ENCODE data around the gene ATP5F1A. TPM values are rescaled to one million over a fixed set of nuclear protein-coding genes. Genes with fewer than 3 reads are reported as not detected.
"Not testable (repeated sequence)": the region's sequence is repeated elsewhere in the genome, so short reads cannot be mapped to it uniquely, and the experiment has no call there.

The ATP5F1A gene
- polyA plus RNA-seq, 2 donors = 122 to 390 TPM

- no peaks in the 10 kb centered on the region for H3K9me3 ChIP-seq (ENCODE audit: control insufficient read depth in 2 of 2, insufficient read depth in 1 of 2, low read depth in 1 of 2, low read length in 1 of 2)
- H3K27ac ChIP-seq (ENCODE audit: low read depth in 2 of 2, low read length in 1 of 2) = no peak overlapping the region
- H3K4me3 ChIP-seq (ENCODE audit: low read depth in 1 of 2, low read length in 2 of 2) = no peak overlapping the region
- no peaks in the 10 kb centered on the region for H3K27me3 ChIP-seq (ENCODE audit: control insufficient read depth in 1 of 2, insufficient read depth in 2 of 2, low read length in 2 of 2)
- no peaks in the 10 kb centered on the region for H3K36me3 ChIP-seq (ENCODE audit: control insufficient read depth in 2 of 2, insufficient read depth in 2 of 2, low read length in 1 of 2)
- H3K4me1 ChIP-seq (ENCODE audit: control insufficient read depth in 2 of 2, insufficient read depth in 2 of 2, low read length in 1 of 2) = no peaks in the 10 kb centered on the region
- 89 to 92% methylated on average over 6 of the region's 6 CpGs for WGBS, 2 donors
These were observed 44.6 kb downstream of the ATP5F1A start for GRCh38 chr18:46053368-46054095.

- H3K4me1 ChIP-seq (ENCODE audit: control insufficient read depth in 2 of 2, insufficient read depth in 2 of 2, low read length in 1 of 2) = no peaks in the 10 kb centered on the region
- whole genome bisulfite sequencing, 2 donors = 72 to 76% methylated on average over 6 of the region's 6 CpGs
- H3K36me3 ChIP-seq (ENCODE audit: control insufficient read depth in 2 of 2, insufficient read depth in 2 of 2, low read length in 1 of 2) = no peaks in the 10 kb centered on the region
- H3K27me3 ChIP-seq (ENCODE audit: control insufficient read depth in 1 of 2, insufficient read depth in 2 of 2, low read length in 2 of 2) = no peaks in the 10 kb centered on the region
- no peaks in the 10 kb centered on the region for H3K9me3 ChIP-seq (ENCODE audit: control insufficient read depth in 2 of 2, insufficient read depth in 1 of 2, low read depth in 1 of 2, low read length in 1 of 2)
- H3K4me3 ChIP-seq (ENCODE audit: low read depth in 1 of 2, low read length in 2 of 2) = no peak overlapping the region
- no peak overlapping the region for H3K27ac ChIP-seq (ENCODE audit: low read depth in 2 of 2, low read length in 1 of 2)
These were observed 46.2 kb downstream of the ATP5F1A start for GRCh38 chr18:46051731-46052461.

- Histone ChIP-seq H3K4me1 (ENCODE audit: control insufficient read depth in 2 of 2, insufficient read depth in 2 of 2, low read length in 1 of 2) (no peaks in the 10 kb centered on the region), H3K4me3 (ENCODE audit: low read depth in 1 of 2, low read length in 2 of 2) (no peak overlapping the region), H3K9me3 (ENCODE audit: control insufficient read depth in 2 of 2, insufficient read depth in 1 of 2, low read depth in 1 of 2, low read length in 1 of 2) (no peaks in the 10 kb centered on the region), H3K27me3 (ENCODE audit: control insufficient read depth in 1 of 2, insufficient read depth in 2 of 2, low read length in 2 of 2) (no peaks in the 10 kb centered on the region), H3K36me3 (ENCODE audit: control insufficient read depth in 2 of 2, insufficient read depth in 2 of 2, low read length in 1 of 2) (no peaks in the 10 kb centered on the region), H3K27ac (ENCODE audit: low read depth in 2 of 2, low read length in 1 of 2) (no peak overlapping the region)
- 96 to 99% methylated on average over 5 of the region's 5 CpGs for WGBS, 2 donors
These were observed 47.8 kb downstream of the ATP5F1A start for GRCh38 chr18:46050268-46050667.

GRCh38 chr18:46048641-46049040 is 49.5 kb downstream of the ATP5F1A start:
- H3K36me3 ChIP-seq (ENCODE audit: control insufficient read depth in 2 of 2, insufficient read depth in 2 of 2, low read length in 1 of 2) = no peaks in the 10 kb centered on the region
- no peaks in the 10 kb centered on the region for H3K27me3 ChIP-seq (ENCODE audit: control insufficient read depth in 1 of 2, insufficient read depth in 2 of 2, low read length in 2 of 2)
- WGBS, 2 donors = 93 to 97% methylated on average over 1 of the region's 1 CpG

GRCh38 chr18:46047369-46047768 is 50.7 kb downstream of the ATP5F1A start:
- not testable (repeated sequence) for H3K4me3 ChIP-seq (ENCODE audit: low read depth in 1 of 2, low read length in 2 of 2); H3K36me3 ChIP-seq (ENCODE audit: control insufficient read depth in 2 of 2, insufficient read depth in 2 of 2, low read length in 1 of 2); H3K27me3 ChIP-seq (ENCODE audit: control insufficient read depth in 1 of 2, insufficient read depth in 2 of 2, low read length in 2 of 2); H3K4me1 ChIP-seq (ENCODE audit: control insufficient read depth in 2 of 2, insufficient read depth in 2 of 2, low read length in 1 of 2); H3K9me3 ChIP-seq (ENCODE audit: control insufficient read depth in 2 of 2, insufficient read depth in 1 of 2, low read depth in 1 of 2, low read length in 1 of 2); H3K27ac ChIP-seq (ENCODE audit: low read depth in 2 of 2, low read length in 1 of 2)
- WGBS, 2 donors = 91 to 95% methylated on average over 13 of the region's 13 CpGs

More at GRCh38 chr18:46048641-46049040, 49.5 kb downstream of the ATP5F1A start:
- Histone ChIP-seq H3K27ac (ENCODE audit: low read depth in 2 of 2, low read length in 1 of 2) (no peak overlapping the region), H3K4me1 (ENCODE audit: control insufficient read depth in 2 of 2, insufficient read depth in 2 of 2, low read length in 1 of 2) (no peaks in the 10 kb centered on the region), H3K4me3 (ENCODE audit: low read depth in 1 of 2, low read length in 2 of 2) (no peak overlapping the region), H3K9me3 (ENCODE audit: control insufficient read depth in 2 of 2, insufficient read depth in 1 of 2, low read depth in 1 of 2, low read length in 1 of 2) (no peaks in the 10 kb centered on the region)

GRCh38 chr18:46046688-46047087 is 51.4 kb downstream of the ATP5F1A start:
- H3K9me3 ChIP-seq (ENCODE audit: control insufficient read depth in 2 of 2, insufficient read depth in 1 of 2, low read depth in 1 of 2, low read length in 1 of 2) = no peaks in the 10 kb centered on the region
- H3K4me1 ChIP-seq (ENCODE audit: control insufficient read depth in 2 of 2, insufficient read depth in 2 of 2, low read length in 1 of 2) = no peaks in the 10 kb centered on the region
- WGBS, 2 donors = 84 to 98% methylated on average over 2 of the region's 2 CpGs
- no peak overlapping the region for H3K27ac ChIP-seq (ENCODE audit: low read depth in 2 of 2, low read length in 1 of 2)
- no peak overlapping the region for H3K4me3 ChIP-seq (ENCODE audit: low read depth in 1 of 2, low read length in 2 of 2)
- H3K27me3 ChIP-seq (ENCODE audit: control insufficient read depth in 1 of 2, insufficient read depth in 2 of 2, low read length in 2 of 2) = no peaks in the 10 kb centered on the region
- no peaks in the 10 kb centered on the region for H3K36me3 ChIP-seq (ENCODE audit: control insufficient read depth in 2 of 2, insufficient read depth in 2 of 2, low read length in 1 of 2)

- H3K9me3 ChIP-seq (ENCODE audit: control insufficient read depth in 2 of 2, insufficient read depth in 1 of 2, low read depth in 1 of 2, low read length in 1 of 2) = no peaks in the 10 kb centered on the region
- no peak overlapping the region for H3K4me3 ChIP-seq (ENCODE audit: low read depth in 1 of 2, low read length in 2 of 2)
- no peak overlapping the region for H3K27ac ChIP-seq (ENCODE audit: low read depth in 2 of 2, low read length in 1 of 2)
- 97% methylated on average over 6 of the region's 6 CpGs for WGBS, 2 donors
- H3K27me3 ChIP-seq (ENCODE audit: control insufficient read depth in 1 of 2, insufficient read depth in 2 of 2, low read length in 2 of 2) = no peaks in the 10 kb centered on the region
- no peaks in the 10 kb centered on the region for H3K4me1 ChIP-seq (ENCODE audit: control insufficient read depth in 2 of 2, insufficient read depth in 2 of 2, low read length in 1 of 2)
- H3K36me3 ChIP-seq (ENCODE audit: control insufficient read depth in 2 of 2, insufficient read depth in 2 of 2, low read length in 1 of 2) = no peaks in the 10 kb centered on the region
These were observed 52.0 kb downstream of the ATP5F1A start for GRCh38 chr18:46046126-46046525.

GRCh38 chr18:46042571-46043123 is 55.4 kb downstream of the ATP5F1A start:
- no peaks in the 10 kb centered on the region for H3K4me1 ChIP-seq (ENCODE audit: control insufficient read depth in 2 of 2, insufficient read depth in 2 of 2, low read length in 1 of 2)
- H3K27ac ChIP-seq (ENCODE audit: low read depth in 2 of 2, low read length in 1 of 2) = no peak overlapping the region
- H3K9me3 ChIP-seq (ENCODE audit: control insufficient read depth in 2 of 2, insufficient read depth in 1 of 2, low read depth in 1 of 2, low read length in 1 of 2) = no peaks in the 10 kb centered on the region
- no peaks in the 10 kb centered on the region for H3K27me3 ChIP-seq (ENCODE audit: control insufficient read depth in 1 of 2, insufficient read depth in 2 of 2, low read length in 2 of 2)
- H3K4me3 ChIP-seq (ENCODE audit: low read depth in 1 of 2, low read length in 2 of 2) = no peak overlapping the region
- H3K36me3 ChIP-seq (ENCODE audit: control insufficient read depth in 2 of 2, insufficient read depth in 2 of 2, low read length in 1 of 2) = no peaks in the 10 kb centered on the region
- WGBS, 2 donors = 30 to 50% methylated on average over 3 of the region's 3 CpGs

GRCh38 chr18:46040747-46041104 is 57.4 kb downstream of the ATP5F1A start:
- Histone ChIP-seq H3K36me3 (ENCODE audit: control insufficient read depth in 2 of 2, insufficient read depth in 2 of 2, low read length in 1 of 2) (no peaks in the 10 kb centered on the region), H3K4me3 (ENCODE audit: low read depth in 1 of 2, low read length in 2 of 2) (no peak overlapping the region), H3K27ac (ENCODE audit: low read depth in 2 of 2, low read length in 1 of 2) (no peak overlapping the region), H3K9me3 (ENCODE audit: control insufficient read depth in 2 of 2, insufficient read depth in 1 of 2, low read depth in 1 of 2, low read length in 1 of 2) (no peaks in the 10 kb centered on the region), H3K4me1 (ENCODE audit: control insufficient read depth in 2 of 2, insufficient read depth in 2 of 2, low read length in 1 of 2) (no peaks in the 10 kb centered on the region), H3K27me3 (ENCODE audit: control insufficient read depth in 1 of 2, insufficient read depth in 2 of 2, low read length in 2 of 2) (no peaks in the 10 kb centered on the region)
- 81 to 86% methylated on average over 5 of the region's 5 CpGs for WGBS, 2 donors

All from esophagus (tissue), 2 donors.